Sciatic nerve (tissue), 2 donors: ENCODE measurements around the gene FRMD4B. TPM values are rescaled to one million over a fixed set of nuclear protein-coding genes. Genes with fewer than 3 reads are reported as not detected.

Experiments used
- ATAC-seq: fragments of 200-7000 bp; cut with Tn5 transposase; one replicate; pipeline ENCODE4 v1.9.1; 2020; ENCODE audit warnings: mild to moderate bottlenecking, moderate library complexity
- DNase-seq: peaks from one replicate; pipeline ENCODE4 v3.0.0-alpha.2; 2020; ENCODE audit warnings: low spot score
- intact Hi-C: fragments of 100-400 bp; cut with DNase I; formaldehyde crosslinking; loops from one replicate; pipeline ENCODE4 v1.14.2; 2022
- total RNA-seq: library from RNA; stranded (reverse); fragmentation: NEBNext Ultra II Directional; extraction: Animal tissue kit (Norgen Biotek cat#: 25700); gene quantifications from one replicate; pipeline ENCODE4 v1.2.1, GENCODE V29; 2021
- donor health status: DM: no; HTN: no; CAD: no.
- donor health status: DM: no; HTN: no; CAD: no.

The FRMD4B gene
- total RNA-seq, 1 donor from 2014 or later, result 48.6 TPM

- ATAC-seq (no peak), DNase-seq (no peak)
- intact Hi-C loops, result no loop called here
Measured at GRCh38 chr3:69122403-69122802, 263.5 kb downstream of the FRMD4B start, which contains the start of gene LMOD3. TSS of gene LMOD3 (minus strand) at chr3:69122595. CDS start at chr3:69122386, 209 bp downstream.

DNA sequence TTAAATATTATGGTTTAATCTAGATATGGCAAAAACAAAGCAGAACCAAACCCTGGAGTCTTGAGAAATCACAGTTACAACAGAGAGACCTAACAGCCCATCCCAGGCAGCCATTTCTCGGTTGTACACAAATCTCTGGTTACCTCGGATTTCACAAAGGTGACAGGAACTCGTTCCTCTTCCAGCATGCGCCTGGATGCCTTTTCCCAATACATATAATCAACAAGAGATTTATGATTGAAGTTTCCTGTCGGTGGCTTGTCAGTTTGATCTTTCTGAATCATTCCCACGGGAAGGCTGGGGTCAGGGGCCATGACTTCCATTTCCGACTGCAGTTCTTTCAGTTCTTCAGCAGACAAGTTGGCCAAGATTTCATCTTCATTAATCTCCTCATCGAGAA, 263.9 kb downstream of the FRMD4B start:
- no peak for ATAC-seq
- no peak for DNase-seq
- intact Hi-C loops, result no loop called here

DNA sequence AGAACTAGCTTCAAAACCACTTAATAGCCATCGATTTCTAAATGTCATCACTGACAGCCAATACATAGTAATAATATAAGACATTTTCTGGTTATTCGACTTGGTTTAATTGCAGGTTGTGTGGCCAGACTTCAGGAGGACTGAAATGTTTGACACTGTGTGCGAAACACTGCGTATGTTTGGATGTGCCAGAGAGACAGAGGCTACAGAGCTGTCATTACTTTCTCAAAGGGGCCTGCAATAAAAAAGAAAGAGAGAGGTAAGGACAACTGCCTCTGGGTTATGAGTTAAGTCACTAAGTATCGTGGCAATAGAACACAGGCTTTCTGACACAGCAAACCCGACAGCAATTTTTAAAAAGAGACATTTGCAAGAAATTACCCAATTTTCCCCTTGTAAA, 264.4 kb downstream of the FRMD4B start:
- DNase-seq, result no peak
- intact Hi-C loops, result no loop called here
- ATAC-seq, result no peak

GRCh38 chr3:69120879-69121464, 264.9 kb downstream of the FRMD4B start:
- ATAC-seq, result peak; percentile 49
- peak; percentile 81 for DNase-seq
- intact Hi-C loops, result no loop called here
